Gastroesophageal sphincter (tissue), 4 donors: ENCODE data around the gene EIF2B5. TPM values are rescaled to one million over a fixed set of nuclear protein-coding genes. Genes with fewer than 3 reads are reported as not detected.

Experiments used
- ATAC-seq: fragments of 150-250 bp; one replicate; pipeline ENCODE4 v1.9.1; 2016; ENCODE audit warnings: mild to moderate bottlenecking, moderate library complexity
- H3K27ac ChIP-seq, 4 donors: fragments of 200-600 bp; sonication (generic) in 3 of 4; 1 replicate in 3 of 4; 2 replicates in 1 of 4; pipeline ENCODE4 v1.5.1; 2016 to 2019
- H3K27me3 ChIP-seq: fragments of 200-600 bp; sonication (generic); one replicate; pipeline ENCODE4 v1.5.1; 2019
- H3K36me3 ChIP-seq, 2 donors: fragments of 200-600 bp; sonication (generic); one replicate each; pipeline ENCODE4 v1.5.1; 2019; ENCODE audit warnings: control low read depth in 1 of 2
- H3K4me1 ChIP-seq, 3 donors: fragments of 200-600 bp; sonication (generic); 1 replicate in 2 of 3; 2 replicates in 1 of 3; pipeline ENCODE4 v1.5.1; 2016 to 2019; ENCODE audit warnings: control low read depth in 2 of 3
- H3K4me3 ChIP-seq, 2 donors: fragments of 200-600 bp; sonication (generic); one replicate each; pipeline ENCODE4 v1.5.1; 2019; ENCODE audit warnings: mild to moderate bottlenecking in 1 of 2, moderate library complexity in 1 of 2
- H3K9me3 ChIP-seq, 3 donors: fragments of 200-600 bp; sonication (generic); one replicate each; pipeline ENCODE4 v1.5.1; 2017 to 2019; ENCODE audit warnings: control low read depth in 2 of 3
- CTCF ChIP-seq, 4 experiments: fragments of 200-600 bp in 2 of 4; fragments of 450-650 bp in 2 of 4; sonication (generic) in 1 of 4; IDR thresholded peaks; one replicate each; pipeline ENCODE4 v1.5.1; 2017 to 2019; ENCODE audit warnings: antibody characterized with exemption in 4 of 4, mild to moderate bottlenecking in 2 of 4, moderate library complexity in 2 of 4
- EP300 ChIP-seq: sonication (generic); formaldehyde crosslinking; IDR thresholded peaks from one replicate; pipeline ENCODE4 v1.6.1; 2017; ENCODE audit warnings: antibody characterized with exemption, mild to moderate bottlenecking
- POLR2A ChIP-seq, 2 donors: fragments of 450-650 bp; IDR thresholded peaks; one replicate each; pipeline ENCODE4 v1.6.1; 2017; ENCODE audit warnings: antibody characterized with exemption in 2 of 2, mild to moderate bottlenecking in 2 of 2, moderate library complexity in 1 of 2
- POLR2AphosphoS5 ChIP-seq: sonication (generic); formaldehyde crosslinking; IDR thresholded peaks from one replicate; pipeline ENCODE4 v1.6.1; 2017; ENCODE audit warnings: antibody characterized with exemption
- WGBS, 2 donors: methylation state at CpG; one replicate each; pipeline ENCODE4 v1.1.5; 2018; ENCODE audit warnings: low coverage in 1 of 2; 5-methylcytosine and 5-hydroxymethylcytosine counted together
- total RNA-seq, 4 donors: library from RNA; depleted of rRNA; stranded (reverse); fragments of >200 nt; gene quantifications; one replicate each; pipeline ENCODE4 v1.1.0, GENCODE V29; 2016

EIF2B5 gene
- total RNA-seq, 4 donors from 2014 or later: 36.2 to 49.2 (median 44.3) TPM

DNA sequence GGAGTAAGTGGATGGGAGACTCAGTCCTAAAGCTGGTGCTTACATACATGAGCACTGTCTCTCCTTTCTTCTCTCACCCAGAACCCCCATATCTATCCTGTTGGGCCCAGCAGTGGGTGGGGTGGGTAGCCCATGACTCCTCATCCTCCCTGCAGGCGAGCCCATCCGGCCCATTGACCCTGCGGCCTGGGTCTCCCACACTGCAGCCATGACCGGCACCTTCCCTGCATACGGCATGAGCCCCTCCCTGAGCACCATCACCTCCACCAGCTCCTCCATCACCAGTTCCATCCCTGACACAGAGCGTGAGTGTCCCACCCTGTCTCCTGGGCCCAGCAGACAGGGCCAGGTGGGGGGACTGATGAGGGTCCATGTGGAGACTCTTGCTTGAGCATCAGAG is 31.5 kb downstream of the EIF2B5 start:
- TF ChIP-seq CTCF (IDR thresholded peaks at IDR 0.05): no peak
- TF ChIP-seq POLR2A (IDR thresholded peaks at IDR 0.05): no peak
- H3K27ac ChIP-seq: peak overlapping the region in 1 of 4 donors; percentile 10
- peaks cover 0 to 37% (median 11%) of the 10 kb centered on the region in 3 donors for H3K4me1 ChIP-seq
- ATAC-seq: no peak
- H3K9me3 ChIP-seq: no peaks in the 10 kb centered on the region
- WGBS, 2 donors: 81 to 100% methylated on average over 3 of the region's 6 CpGs
- H3K4me3 ChIP-seq: no peak overlapping the region
- no peaks in the 10 kb centered on the region for H3K27me3 ChIP-seq
- peaks cover 0 to 87% of the 10 kb centered on the region in 2 donors for H3K36me3 ChIP-seq

- Histone ChIP-seq H3K27me3 (no peaks in the 10 kb centered on the region), H3K36me3 (peaks cover 0 to 98% of the 10 kb centered on the region in 2 donors), H3K4me3 (no peak overlapping the region), H3K27ac (peak overlapping the region in 3 of 4 donors; percentile 34 to 60 (median 49)), H3K9me3 (no peaks in the 10 kb centered on the region), H3K4me1 (peaks cover 0 to 25% (median 3%) of the 10 kb centered on the region in 3 donors)
- 88 to 100% methylated on average over 2 to 5 of the region's 8 CpGs for WGBS, 2 donors
- no peak for TF ChIP-seq CTCF (IDR thresholded peaks at IDR 0.05)
- no peak for ATAC-seq
Observed at GRCh38 chr3:184167786-184168185, 32.6 kb downstream of the EIF2B5 start.

DNA sequence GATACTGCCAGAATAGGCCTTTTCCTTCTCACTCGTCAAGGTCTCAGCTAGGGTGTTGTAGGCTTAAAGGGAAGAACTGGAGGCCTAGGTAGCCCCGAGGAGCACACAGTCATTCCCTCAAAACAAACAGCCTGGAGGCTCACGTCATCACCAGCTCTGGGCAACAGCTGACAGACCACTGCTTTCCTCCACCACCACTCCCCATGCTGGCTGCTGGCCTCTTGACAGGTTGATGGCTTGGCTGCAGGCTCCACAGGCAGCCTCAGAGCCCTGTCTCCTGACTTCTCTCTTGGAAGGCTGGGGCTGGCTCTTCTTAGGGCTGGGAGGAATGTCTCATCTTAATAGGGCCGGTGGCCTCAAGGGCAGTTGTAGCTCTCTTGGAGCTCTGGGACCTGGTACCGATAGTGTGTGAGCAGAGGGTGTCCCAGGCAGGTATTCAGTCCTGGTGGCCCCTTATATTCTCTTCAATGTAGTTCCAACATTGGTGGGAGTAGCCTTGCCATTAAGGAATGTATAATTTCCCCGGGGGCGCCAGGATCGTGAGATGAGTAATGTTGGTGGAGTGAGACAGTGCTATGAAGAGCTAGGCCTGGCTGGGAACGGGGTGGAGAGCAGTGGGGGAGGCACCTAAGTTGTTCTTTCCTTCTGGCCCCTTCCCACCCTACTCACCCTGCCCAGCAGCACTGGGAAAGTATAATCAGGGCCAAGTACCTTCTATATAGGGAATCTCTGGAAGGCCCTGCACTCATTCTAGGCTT is 33.4 kb downstream of the EIF2B5 start:
- no peak for TF ChIP-seq EP300
- no peak for TF ChIP-seq POLR2A (IDR thresholded peaks at IDR 0.05)
- no peak for TF ChIP-seq CTCF (IDR thresholded peaks at IDR 0.05)
- TF ChIP-seq POLR2AphosphoS5: no peak
- 33 to 43% methylated on average over 4 to 8 of the region's 9 CpGs for WGBS, 2 donors
- H3K36me3 ChIP-seq: peaks cover 0 to 92% of the 10 kb centered on the region in 2 donors

GRCh38 chr3:184169896-184170875 is 35.0 kb downstream of the EIF2B5 start:
- no peak for TF ChIP-seq EP300
- no peak for TF ChIP-seq POLR2A (IDR thresholded peaks at IDR 0.05)
- TF ChIP-seq POLR2AphosphoS5: no peak
- no peak for TF ChIP-seq CTCF (IDR thresholded peaks at IDR 0.05)
- Histone ChIP-seq H3K4me1 (peaks cover 0 to 16% (median 6%) of the 10 kb centered on the region in 3 donors), H3K27me3 (no peaks in the 10 kb centered on the region), H3K9me3 (no peaks in the 10 kb centered on the region), H3K27ac (peak overlapping the region in 3 of 4 donors; percentile 37 to 60 (median 49)), H3K4me3 (no peak overlapping the region), H3K36me3 (peaks cover 0 to 76% of the 10 kb centered on the region in 2 donors)
- WGBS, 2 donors: 81 to 87% methylated on average over 3 to 14 of the region's 66 CpGs
- ATAC-seq: no peak

More for the DNA sequence above, 33.4 kb downstream of the EIF2B5 start:
- peak; percentile 39 for ATAC-seq
- Histone ChIP-seq H3K27ac (peak overlapping the region in 3 of 4 donors; percentile 43 to 60 (median 49)), H3K27me3 (no peaks in the 10 kb centered on the region), H3K9me3 (no peaks in the 10 kb centered on the region), H3K4me1 (peaks cover 0 to 21% (median 0%) of the 10 kb centered on the region in 3 donors), H3K4me3 (no peak overlapping the region)
